ENCODE measurements around the gene SEPTIN11.

DNA sequence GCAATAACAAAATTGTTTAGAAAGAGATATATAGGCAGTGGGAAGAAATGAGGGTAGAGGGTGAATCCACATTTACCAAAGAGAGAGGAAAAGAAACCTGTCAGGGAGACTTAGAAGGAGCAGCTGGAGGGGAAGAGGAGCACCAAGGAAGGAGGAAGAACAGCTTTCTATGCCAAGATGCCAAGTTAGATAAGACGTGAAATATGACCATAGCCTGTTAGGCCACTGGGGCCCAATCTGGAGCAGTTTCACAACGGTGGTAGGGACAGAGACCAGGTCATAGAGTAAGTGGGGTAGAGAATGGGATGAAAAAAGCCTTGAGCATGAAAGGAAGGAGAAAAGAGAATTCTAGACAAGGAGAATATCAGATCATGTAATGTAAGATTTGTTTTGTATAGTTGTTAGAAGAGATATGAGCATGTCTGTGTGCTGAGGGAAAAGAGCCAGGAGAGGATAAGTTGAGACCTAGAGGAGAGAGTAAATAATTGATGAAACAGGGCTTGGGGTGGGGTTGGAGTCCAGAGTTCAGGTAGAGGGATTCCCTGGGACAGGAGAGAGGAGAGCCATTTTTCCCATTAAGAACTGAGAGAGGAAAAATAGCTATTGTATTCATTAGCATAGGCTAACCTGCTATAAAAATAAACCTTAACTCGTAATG is 47.2 kb upstream of the SEPTIN11 start:
- TF ChIP-seq, protein P1, sequence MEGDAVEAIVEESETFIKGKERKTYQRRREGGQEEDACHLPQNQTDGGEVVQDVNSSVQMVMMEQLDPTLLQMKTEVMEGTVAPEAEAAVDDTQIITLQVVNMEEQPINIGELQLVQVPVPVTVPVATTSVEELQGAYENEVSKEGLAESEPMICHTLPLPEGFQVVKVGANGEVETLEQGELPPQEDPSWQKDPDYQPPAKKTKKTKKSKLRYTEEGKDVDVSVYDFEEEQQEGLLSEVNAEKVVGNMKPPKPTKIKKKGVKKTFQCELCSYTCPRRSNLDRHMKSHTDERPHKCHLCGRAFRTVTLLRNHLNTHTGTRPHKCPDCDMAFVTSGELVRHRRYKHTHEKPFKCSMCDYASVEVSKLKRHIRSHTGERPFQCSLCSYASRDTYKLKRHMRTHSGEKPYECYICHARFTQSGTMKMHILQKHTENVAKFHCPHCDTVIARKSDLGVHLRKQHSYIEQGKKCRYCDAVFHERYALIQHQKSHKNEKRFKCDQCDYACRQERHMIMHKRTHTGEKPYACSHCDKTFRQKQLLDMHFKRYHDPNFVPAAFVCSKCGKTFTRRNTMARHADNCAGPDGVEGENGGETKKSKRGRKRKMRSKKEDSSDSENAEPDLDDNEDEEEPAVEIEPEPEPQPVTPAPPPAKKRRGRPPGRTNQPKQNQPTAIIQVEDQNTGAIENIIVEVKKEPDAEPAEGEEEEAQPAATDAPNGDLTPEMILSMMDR (IDR thresholded peaks at IDR 0.05) = no peak
- TF ChIP-seq POLR2A (IDR thresholded peaks at IDR 0.05; ENCODE audit: low read depth) (no peak), EP300 (IDR thresholded peaks at IDR 0.05) (no peak), POLR2AphosphoS5 (IDR thresholded peaks at IDR 0.05) (no peak)
